Right ventricle myocardium inferior (tissue), 1 donor: ENCODE results near the gene POFUT1. TPM values are rescaled to one million over a fixed set of nuclear protein-coding genes. Genes with fewer than 3 reads are reported as not detected.
A peak's percentile ranks its signal among the peaks of the same experiment; 100 is the strongest.
"Not testable (repeated sequence)": the region's sequence is repeated elsewhere in the genome, so short reads cannot be mapped to it uniquely, and the experiment has no call there.

ENCODE experiments used
- ATAC-seq: fragments of 200-7000 bp; cut with Tn5 transposase; one replicate; pipeline ENCODE4 v1.9.1; 2020; ENCODE audit warnings: mild to moderate bottlenecking, moderate library complexity
- DNase-seq: peaks from one replicate; pipeline ENCODE4 v3.0.0; 2021; ENCODE audit errors: missing footprints
- intact Hi-C: fragments of 100-400 bp; cut with DNase I; formaldehyde crosslinking; loops from one replicate; pipeline ENCODE4 v1.11.0; 2022
- total RNA-seq: library from RNA; stranded (reverse); fragmentation: NEBNext Ultra II Directional; extraction: Animal tissue kit (Norgen Biotek cat#: 25700); gene quantifications from one replicate; pipeline ENCODE4 v1.2.1, GENCODE V29; 2021
- donor health status: DM: no; HTN: yes; CAD: no; lungs with severe emphysema.

The POFUT1 gene
- total RNA-seq, 1 donor from 2014 or later: 24.5 TPM

DNA sequence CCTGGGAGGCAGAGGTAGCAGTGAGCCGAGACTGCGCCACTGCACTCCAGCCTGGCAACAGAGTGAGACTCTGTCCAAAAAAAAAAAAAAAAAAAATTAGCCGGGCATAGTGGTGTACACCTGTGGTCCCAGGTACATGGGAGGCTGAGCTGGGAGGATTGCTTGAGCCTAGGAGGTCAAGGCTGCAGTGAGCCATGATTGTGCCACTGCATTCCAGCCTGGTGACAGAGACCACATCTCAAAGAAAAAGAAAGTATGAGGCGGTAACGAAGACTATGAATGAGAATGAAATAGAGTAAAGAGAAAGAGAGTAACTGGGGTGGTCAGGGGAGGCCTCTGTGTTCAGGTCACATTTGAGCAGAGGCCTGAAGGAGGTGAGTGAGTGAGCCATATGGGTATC is 38.5 kb downstream of the POFUT1 start:
- intact Hi-C loops, ATAC-seq, DNase-seq: not testable (repeated sequence)

GRCh38 chr20:32248043-32248442 is 40.4 kb downstream of the POFUT1 start:
- intact Hi-C loops: no loop called here
- no peak for ATAC-seq
- no peak for DNase-seq

DNA sequence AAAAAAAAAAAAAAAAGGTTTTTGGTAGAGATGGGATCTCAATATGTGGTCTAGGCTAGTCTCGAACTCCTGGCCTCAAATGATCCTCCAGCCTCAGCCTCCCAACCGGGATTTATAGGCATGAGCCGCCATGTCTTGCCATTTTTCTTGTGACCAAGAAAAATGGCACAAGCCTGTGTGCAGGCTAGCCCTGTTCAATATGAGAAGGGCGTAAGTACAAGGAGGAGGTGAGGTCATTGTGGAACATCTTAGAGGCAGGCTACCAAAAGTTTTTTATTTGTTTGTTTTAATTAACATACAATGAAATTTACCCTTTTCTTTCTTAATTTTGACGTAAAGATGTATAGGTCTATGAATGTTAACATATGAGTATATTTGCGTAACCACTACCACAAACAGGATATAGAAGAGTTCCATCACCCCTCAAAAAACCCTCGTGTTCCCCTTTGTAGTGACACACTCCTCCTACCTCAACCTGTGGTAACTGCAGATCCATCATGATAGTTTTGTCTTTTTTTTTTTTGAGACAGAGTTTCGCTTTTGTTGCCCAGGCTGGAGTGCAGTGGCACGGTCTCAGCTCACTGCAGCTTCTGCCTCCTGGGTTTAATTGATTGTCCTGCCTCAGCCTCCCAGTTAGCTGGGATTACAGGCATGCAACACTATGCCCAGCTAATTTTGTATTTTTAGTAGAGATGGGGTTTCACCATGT is 41.5 kb downstream of the POFUT1 start:
- DNase-seq (no peak), ATAC-seq (no peak)
- intact Hi-C loops: no loop called here

- DNase-seq (no peak), ATAC-seq (no peak)
- intact Hi-C loops: no loop called here
Measured at GRCh38 chr20:32251470-32251869, 43.8 kb downstream of the POFUT1 start.

- no peak for DNase-seq
- ATAC-seq: no peak
- intact Hi-C loops: no loop called here
Measured at GRCh38 chr20:32252189-32252588, 44.5 kb downstream of the POFUT1 start.

GRCh38 chr20:32260973-32261372 is 53.3 kb downstream of the POFUT1 start:
- intact Hi-C loops, ATAC-seq: not testable (repeated sequence)

DNA sequence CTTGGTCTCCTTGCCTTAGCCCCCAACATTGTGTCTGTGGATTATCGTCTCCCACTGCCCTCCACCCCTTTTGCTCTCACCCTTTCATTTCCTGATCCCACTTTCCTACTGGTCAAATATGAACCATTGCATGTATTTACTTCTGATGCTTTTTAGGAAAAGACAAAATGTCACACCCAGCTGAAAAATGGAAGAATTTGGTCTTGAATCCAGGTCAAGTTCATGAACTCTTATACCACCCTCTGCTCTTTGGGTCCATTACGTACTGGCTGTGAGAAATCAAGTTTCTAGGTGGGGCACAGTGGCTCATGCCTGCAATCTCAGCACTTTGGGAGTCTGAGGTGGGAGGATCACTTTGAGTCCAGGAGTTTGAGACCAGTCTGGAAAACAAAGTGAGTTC is 54.0 kb downstream of the POFUT1 start:
- DNase-seq: no peak
- ATAC-seq: no peak
- intact Hi-C loops: no loop called here

More at GRCh38 chr20:32260973-32261372, 53.3 kb downstream of the POFUT1 start:
- not testable (repeated sequence) for DNase-seq

- ATAC-seq: no peak
- no peak for DNase-seq
- intact Hi-C loops: no loop called here
Measured at GRCh38 chr20:32263398-32263954, 55.8 kb downstream of the POFUT1 start.

GRCh38 chr20:32271620-32272019 is 63.9 kb downstream of the POFUT1 start:
- intact Hi-C loops: no loop called here
- DNase-seq (no peak), ATAC-seq (no peak)

GRCh38 chr20:32274359-32274758 is 66.7 kb downstream of the POFUT1 start:
- intact Hi-C loops: no loop called here
- ATAC-seq: no peak
- DNase-seq: no peak

GRCh38 chr20:32275163-32275562 is 67.5 kb downstream of the POFUT1 start:
- intact Hi-C loops, DNase-seq, ATAC-seq: not testable (repeated sequence)

GRCh38 chr20:32277361-32278198 is 69.9 kb downstream of the POFUT1 start, which contains the start of gene KIF3B:
KIF3B (plus strand) TSS chr20:32277651; CDS start chr20:32309778, 32,127 bp downstream.
- intact Hi-C loops: no loop called here
- ATAC-seq: peak; percentile 92
- peak; percentile 92 for DNase-seq

DNA sequence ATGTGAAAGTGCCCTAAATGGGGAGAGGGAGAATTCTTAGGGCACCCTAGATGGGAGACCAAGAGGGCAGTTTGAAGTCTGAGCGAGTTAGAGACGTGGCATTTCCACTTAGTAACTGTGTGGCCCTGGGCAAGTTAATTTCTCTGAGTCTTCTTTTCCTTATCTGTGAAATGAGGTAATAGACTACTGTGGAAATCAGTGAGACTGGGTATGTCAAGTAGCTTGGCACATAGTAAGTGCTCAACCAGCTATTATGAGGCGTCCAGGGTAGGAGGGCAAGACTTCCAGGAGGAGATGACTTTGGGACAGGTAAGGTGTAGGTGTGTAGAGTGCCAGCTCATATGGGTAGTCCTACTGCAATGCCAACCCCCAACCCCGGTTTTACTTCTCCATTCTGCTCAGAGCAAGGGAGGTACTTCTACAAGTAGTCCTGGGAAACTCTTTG is 70.5 kb downstream of the POFUT1 start:
- intact Hi-C loops: no loop called here
- ATAC-seq: peak; percentile 6
- DNase-seq: no peak

- ATAC-seq (no peak), DNase-seq (no peak)
- intact Hi-C loops: loop anchor here (5.0 kb wide), 1 partner anchor 74 kb away; the partner anchor contains the start of genes PLAGL2 and POFUT1
Measured at GRCh38 chr20:32281711-32282110, 74.0 kb downstream of the POFUT1 start.

DNA sequence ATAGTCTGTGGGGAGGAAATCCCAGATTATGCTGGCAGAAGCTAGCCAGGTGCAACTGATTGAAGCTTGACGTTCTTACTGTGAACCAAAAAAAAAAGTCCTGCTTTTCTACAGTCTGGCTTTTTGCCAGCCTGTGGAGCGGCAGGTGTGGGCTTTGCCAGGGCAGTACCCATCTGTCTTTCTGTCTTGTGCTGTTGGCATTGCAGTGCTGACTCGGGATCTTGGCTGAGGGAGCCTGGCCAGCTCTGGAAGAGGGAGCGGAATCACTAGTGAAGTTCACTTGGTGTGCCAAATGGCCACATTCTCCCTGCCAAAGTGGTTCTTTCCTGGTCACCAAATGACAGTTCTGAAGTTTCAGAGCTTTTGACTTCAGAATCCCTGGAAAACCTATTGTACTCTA is 74.8 kb downstream of the POFUT1 start:
- intact Hi-C loops: loop anchor here (5.0 kb wide), 1 partner anchor 75 kb away; the partner anchor contains the start of genes PLAGL2 and POFUT1
- DNase-seq (peak; percentile 79), ATAC-seq (peak; percentile 82)

DNA sequence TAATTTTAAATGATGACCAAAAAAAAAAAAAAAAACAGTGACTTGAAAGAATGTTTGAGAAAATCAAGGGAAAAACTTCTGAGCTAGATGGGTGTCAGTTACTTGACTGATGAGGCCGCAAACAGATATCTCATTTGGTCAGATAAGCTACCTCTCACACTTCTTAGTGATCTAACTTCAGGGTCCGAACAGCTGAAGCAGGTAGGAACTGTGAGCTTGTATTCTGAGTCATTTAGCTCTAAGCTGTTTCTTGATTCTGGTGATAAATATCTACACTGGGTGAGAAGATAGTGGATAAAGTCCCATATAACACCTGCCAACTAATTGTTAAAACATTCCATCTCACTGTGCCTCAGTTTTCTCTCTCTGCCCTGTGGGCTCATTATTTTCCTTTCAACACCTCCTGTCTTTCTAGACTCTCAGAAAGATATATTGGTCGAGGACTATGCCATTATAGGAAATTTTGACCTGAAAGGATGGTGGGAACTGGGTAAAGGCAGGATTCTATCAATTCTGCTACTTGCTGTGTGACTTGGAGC is 77.5 kb downstream of the POFUT1 start:
- intact Hi-C loops: loop anchor here (5.0 kb wide), 2 partner anchors 47 to 72 kb away; partner anchors contain the start of gene ASXL1

GRCh38 chr20:32285621-32286371 is 78.1 kb downstream of the POFUT1 start:
- DNase-seq (no peak), ATAC-seq (peak; percentile 39)
- intact Hi-C loops: loop anchor here (5.0 kb wide), 2 partner anchors 47 to 72 kb away; partner anchors contain the start of gene ASXL1

More for the DNA sequence above, 77.5 kb downstream of the POFUT1 start:
- no peak for DNase-seq
- ATAC-seq: no peak

- no peak for DNase-seq
- intact Hi-C loops: loop anchor here (5.0 kb wide), 2 partner anchors 45 to 70 kb away; partner anchors contain the start of gene ASXL1
- ATAC-seq: no peak
Measured at GRCh38 chr20:32287231-32287638, 79.6 kb downstream of the POFUT1 start.
